HG02798 (cell line): ENCODE measurements around the gene GNAT3.

ENCODE experiments used
- ATAC-seq: cut with Tn5 transposase; IDR thresholded peaks from one replicate; pipeline ENCODE4 v1.9.1; 2021; ENCODE audit warnings: mild to moderate bottlenecking; ENCODE audit not compliant: unreplicated experiment, poor library complexity

Gene GNAT3

GRCh38 chr7:80467069-80467468, 44.8 kb downstream of the GNAT3 start:
- no peak for ATAC-seq

DNA sequence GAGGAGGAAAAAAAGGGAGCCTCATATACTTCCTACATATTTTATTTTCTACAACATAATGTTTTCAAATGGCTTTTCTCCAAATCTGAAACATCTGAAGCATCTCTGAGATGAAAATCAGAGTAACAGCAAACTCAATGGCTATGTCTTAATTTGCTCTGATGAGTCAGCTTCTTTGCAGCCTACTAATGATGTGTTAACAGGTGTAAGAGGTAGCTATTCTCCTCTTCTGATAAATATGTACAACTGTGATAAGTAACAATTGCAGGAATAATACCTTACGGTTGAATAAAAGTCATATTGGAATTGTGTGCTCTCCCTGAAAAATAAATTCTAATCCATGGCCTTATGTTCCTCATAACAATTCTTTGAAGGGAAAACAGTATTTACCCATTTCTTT, 45.2 kb downstream of the GNAT3 start:
- ATAC-seq: no peak

DNA sequence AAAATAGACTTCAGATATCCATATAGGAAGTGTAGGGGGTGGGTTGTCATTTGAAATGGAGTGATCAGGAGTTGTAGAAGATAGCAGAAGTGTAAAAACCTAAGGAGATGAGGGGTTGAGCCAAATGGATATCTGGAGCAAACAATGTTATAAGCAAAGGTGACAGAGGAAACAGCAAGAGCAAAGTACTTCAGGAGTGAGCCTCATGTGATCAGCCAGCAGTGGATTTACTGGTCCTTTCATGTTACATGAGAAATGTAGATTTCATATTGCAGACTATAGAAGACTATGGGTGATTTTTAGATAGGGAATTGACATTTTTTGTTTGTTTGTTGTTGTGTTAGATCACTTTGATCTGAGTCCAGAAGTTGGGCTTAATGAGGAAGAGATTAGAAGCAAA, 47.7 kb downstream of the GNAT3 start:
- no peak for ATAC-seq

DNA sequence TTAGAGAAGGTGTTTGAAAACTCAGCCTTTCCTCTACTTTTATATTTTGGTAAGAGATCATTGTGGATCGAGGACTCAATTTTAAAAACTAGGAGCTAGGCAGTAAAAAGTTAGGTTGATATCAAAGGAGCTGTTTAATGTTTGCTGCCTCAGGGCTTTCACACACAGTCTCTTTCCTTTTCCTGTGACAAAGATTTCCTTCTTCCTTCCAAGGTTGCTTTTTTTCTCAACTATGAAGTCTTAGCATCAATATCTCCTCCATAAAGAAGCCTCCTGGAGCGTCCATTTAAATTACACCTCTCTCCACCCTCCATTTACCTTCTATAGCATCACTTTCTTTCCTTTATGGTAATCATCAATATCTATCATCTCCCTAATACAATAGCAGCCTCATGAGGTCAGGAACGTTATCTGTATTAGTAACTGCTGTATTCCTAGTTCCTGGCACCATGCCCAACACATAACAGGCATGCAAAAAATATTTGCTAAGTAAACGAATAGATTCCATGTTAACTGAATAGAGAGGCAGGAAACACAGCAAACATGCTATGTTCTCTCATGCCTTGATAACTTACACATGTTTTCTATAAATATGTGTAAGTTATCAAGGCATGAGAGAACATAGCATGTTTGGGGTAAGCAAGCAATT, 48.5 kb downstream of the GNAT3 start:
- ATAC-seq: no peak

DNA sequence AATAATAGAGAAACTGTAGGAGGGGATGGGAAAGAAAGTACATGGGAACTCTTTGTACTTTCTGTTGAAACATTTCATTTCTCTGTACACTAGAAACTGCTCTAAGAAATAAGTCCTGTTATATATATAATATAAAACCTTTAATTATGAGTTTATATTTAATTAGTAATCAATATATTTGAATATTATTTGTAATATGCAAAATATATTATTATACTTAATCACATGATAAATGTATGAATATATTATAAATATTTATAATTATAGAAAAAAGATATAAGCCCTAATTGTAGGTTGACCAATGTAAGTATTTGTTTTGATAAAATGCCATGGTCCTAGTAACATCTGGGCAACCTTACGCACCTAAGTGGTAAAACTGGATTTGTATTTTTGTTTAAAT, 51.0 kb downstream of the GNAT3 start:
- no peak for ATAC-seq

GRCh38 chr7:80459776-80460510, 51.9 kb downstream of the GNAT3 start:
- no peak for ATAC-seq

- ATAC-seq: no peak
These were observed 52.8 kb downstream of the GNAT3 start for GRCh38 chr7:80458822-80459725.

DNA sequence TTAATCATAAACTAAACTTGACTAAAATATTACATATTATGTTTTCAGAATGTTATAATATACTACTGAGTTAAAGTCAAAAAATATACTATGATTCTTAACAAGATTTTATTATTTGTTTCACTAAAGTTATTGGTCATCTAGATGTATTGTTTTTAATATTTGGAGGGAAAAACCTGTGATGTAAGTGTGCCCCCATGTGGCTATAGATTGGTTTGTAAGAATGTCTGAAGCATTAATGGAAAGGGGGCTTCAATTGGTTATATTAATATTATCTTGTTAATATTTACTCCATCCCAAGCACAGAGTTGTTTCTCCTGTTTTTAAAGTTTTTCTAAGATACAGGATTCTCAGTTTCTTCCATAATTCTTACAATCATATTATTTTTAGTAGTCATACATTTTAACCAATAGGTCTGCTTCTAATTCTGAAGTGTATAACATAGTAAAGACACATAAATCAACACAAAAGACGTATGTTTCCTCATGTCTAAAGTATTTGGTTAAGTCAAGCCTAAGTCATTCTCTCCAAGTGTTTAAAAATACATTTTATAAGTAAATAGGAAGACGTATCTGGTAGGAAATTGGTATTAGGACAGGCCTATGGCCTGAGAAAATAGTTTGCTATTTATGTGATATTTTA, 58.0 kb downstream of the GNAT3 start:
- ATAC-seq: no peak

- ATAC-seq: no peak
These were observed 61.1 kb downstream of the GNAT3 start for GRCh38 chr7:80450621-80451308.

GRCh38 chr7:80449836-80450235, 62.0 kb downstream of the GNAT3 start:
- ATAC-seq: no peak

DNA sequence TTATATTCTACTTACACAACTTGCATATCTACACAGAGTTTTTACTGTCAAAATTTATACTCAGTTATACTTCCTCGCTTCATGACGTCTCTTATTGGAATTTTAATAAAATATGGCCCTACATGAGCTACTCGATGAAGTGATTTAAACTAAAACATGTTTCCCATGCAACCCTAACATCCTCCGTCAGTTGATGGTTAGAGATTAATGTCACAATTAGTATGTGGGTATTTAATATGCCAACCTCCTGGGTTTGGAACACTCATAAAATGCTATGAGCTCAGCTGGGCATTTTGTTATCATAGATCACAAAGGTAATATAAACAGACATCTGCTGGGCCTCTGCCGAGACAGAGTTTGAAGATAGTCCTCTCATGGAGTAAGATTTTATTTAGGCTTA, 66.5 kb downstream of the GNAT3 start:
- no peak for ATAC-seq

GRCh38 chr7:80444811-80445210, 67.1 kb downstream of the GNAT3 start:
- ATAC-seq: no peak

DNA sequence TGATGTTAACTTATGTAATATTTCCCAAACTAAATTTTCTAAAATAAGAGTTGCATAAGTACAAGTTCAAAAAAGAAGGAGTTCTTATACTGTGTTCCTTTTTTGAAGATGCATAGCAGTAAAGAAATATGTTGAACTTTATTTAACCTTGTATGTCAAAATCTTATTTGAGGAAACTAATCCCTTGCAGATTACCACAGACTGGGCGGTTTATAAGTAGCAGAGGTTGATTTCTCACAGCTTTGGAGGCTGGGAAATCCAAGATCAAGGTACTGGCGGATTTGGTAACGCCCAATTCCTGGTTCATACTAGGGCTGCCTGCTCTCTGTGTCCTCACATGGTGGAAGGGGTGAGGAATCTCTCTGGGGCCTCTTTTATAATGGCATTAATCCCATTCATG, 68.5 kb downstream of the GNAT3 start:
- ATAC-seq: no peak

- ATAC-seq: no peak
These were observed 71.0 kb downstream of the GNAT3 start for GRCh38 chr7:80440883-80441282.

GRCh38 chr7:80439894-80440821, 71.7 kb downstream of the GNAT3 start:
- ATAC-seq: no peak

DNA sequence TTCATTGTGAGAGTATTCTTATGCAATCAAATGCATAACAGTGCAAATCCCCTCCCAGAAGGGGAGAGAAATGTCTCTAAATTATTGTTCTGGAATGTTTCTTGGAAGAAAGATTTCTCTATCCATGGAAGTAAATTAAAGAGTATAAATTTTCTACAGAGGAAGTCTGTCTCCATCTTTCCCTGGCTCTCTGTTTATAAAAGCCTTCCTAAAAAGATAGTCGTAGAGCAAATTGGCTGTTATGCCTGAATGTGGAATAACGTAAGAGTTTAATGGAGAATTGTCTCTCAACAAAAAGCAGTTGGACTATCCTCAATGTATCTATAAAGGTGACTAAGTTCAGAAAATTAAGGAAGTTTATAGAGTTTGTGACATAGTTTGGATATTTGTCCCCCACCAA, 76.3 kb downstream of the GNAT3 start:
- no peak for ATAC-seq

DNA sequence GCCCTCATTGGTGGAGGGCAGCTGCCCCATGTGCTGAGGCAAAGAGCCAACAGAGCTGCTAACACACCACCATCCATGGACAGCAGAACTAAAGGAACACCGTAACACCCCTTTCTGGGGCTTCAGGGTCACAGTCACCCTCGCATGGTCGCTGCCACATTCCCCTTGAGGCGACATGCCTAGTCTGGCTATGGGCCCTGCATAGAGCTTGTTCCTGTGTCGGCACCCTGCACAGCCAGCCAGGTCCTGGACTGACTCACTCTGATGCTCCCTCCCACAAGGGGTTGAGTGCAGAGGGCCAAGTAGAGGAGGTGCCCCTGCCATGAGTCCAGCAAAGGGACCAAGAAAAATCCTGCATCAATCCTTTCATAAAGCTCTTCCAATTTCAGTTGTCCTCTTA, 77.8 kb downstream of the GNAT3 start:
- ATAC-seq: no peak

DNA sequence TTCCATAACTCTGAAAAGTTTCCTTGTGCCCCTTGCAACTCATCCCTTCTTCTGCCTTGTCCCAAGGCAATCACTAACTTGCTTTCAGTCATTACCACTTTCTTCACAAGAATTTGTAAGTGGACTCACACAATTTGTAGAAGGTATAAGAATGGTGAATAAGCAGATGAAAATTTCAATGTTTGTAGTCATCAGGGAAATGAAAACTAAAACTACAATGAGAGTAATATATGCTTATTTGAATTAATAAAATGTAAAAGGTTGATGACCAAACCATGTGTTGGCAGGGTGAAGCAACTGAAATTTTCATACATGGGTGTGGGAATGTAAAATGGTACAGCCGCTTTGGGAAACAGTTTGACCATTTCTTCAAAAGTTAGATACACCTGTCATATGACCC, 79.7 kb downstream of the GNAT3 start:
- no peak for ATAC-seq

GRCh38 chr7:80429181-80429580, 82.7 kb downstream of the GNAT3 start:
- no peak for ATAC-seq
